ENCODE data around the gene PIBF1. TPM values are rescaled to one million over a fixed set of nuclear protein-coding genes. Genes with fewer than 3 reads are reported as not detected.

The PIBF1 gene
- total RNA-seq, 1 donor from 2014 or later: 28.3 TPM

- DNase-seq (no peak), ATAC-seq (no peak)
- H3K36me3 ChIP-seq: no peaks in the 10 kb centered on the region
- no peaks in the 10 kb centered on the region for H3K27me3 ChIP-seq
- TF ChIP-seq CTCF (IDR thresholded peaks at IDR 0.05): no peak
- intact Hi-C loops (cut with DNase I): no loop called here
- no peaks in the 10 kb centered on the region for H3K4me1 ChIP-seq
- no peak overlapping the region for H3K27ac ChIP-seq
- no peaks in the 10 kb centered on the region for H3K9me3 ChIP-seq
- no peak overlapping the region for H3K4me3 ChIP-seq
Observed at GRCh38 chr13:72868229-72868628, 86.3 kb downstream of the PIBF1 start.

GRCh38 chr13:72875233-72875632, 93.3 kb downstream of the PIBF1 start:
- Histone ChIP-seq H3K27me3 (no peaks in the 10 kb centered on the region), H3K9me3 (no peaks in the 10 kb centered on the region), H3K27ac (no peak overlapping the region), H3K36me3 (no peaks in the 10 kb centered on the region), H3K4me1 (no peaks in the 10 kb centered on the region), H3K4me3 (no peak overlapping the region)
- ATAC-seq (no peak), DNase-seq (no peak)
- intact Hi-C loops (cut with DNase I): no loop called here
- no peak for TF ChIP-seq CTCF (IDR thresholded peaks at IDR 0.05)

GRCh38 chr13:72884101-72884500, 102.2 kb downstream of the PIBF1 start:
- DNase-seq (no peak), ATAC-seq (no peak)
- H3K27ac ChIP-seq: no peak overlapping the region
- no peak overlapping the region for H3K4me3 ChIP-seq
- H3K27me3 ChIP-seq: no peaks in the 10 kb centered on the region
- no peaks in the 10 kb centered on the region for H3K4me1 ChIP-seq
- intact Hi-C loops (cut with DNase I): no loop called here
- no peaks in the 10 kb centered on the region for H3K9me3 ChIP-seq
- H3K36me3 ChIP-seq: no peaks in the 10 kb centered on the region
- no peak for TF ChIP-seq CTCF (IDR thresholded peaks at IDR 0.05)

- H3K9me3 ChIP-seq: no peaks in the 10 kb centered on the region
- DNase-seq (no peak), ATAC-seq (no peak)
- no peaks in the 10 kb centered on the region for H3K27me3 ChIP-seq
- no peaks in the 10 kb centered on the region for H3K4me1 ChIP-seq
- intact Hi-C loops (cut with DNase I): no loop called here
- no peaks in the 10 kb centered on the region for H3K36me3 ChIP-seq
- no peak overlapping the region for H3K27ac ChIP-seq
- no peak for TF ChIP-seq CTCF (IDR thresholded peaks at IDR 0.05)
- no peak overlapping the region for H3K4me3 ChIP-seq
Observed at GRCh38 chr13:72886272-72887067, 104.5 kb downstream of the PIBF1 start.

GRCh38 chr13:72889495-72889894, 107.6 kb downstream of the PIBF1 start:
- DNase-seq: no peak
- no peak for ATAC-seq
- Histone ChIP-seq H3K9me3 (no peaks in the 10 kb centered on the region), H3K36me3 (peaks cover 7% of the 10 kb centered on the region), H3K27me3 (no peaks in the 10 kb centered on the region), H3K4me1 (no peaks in the 10 kb centered on the region), H3K27ac (no peak overlapping the region), H3K4me3 (no peak overlapping the region)
- no peak for TF ChIP-seq CTCF (IDR thresholded peaks at IDR 0.05)
- intact Hi-C loops (cut with DNase I): no loop called here

Data from upper lobe of right lung (tissue), 1 donor.